Neuronal stem cell (in vitro differentiated cells): Measurements from ENCODE around the gene ACSS2.
"Not testable (repeated sequence)": the region's sequence is repeated elsewhere in the genome, so short reads cannot be mapped to it uniquely, and the experiment has no call there.

Experiments used
- DNase-seq: peaks from one replicate; pipeline ENCODE4 v3.0.0-alpha.2; 2013; ENCODE audit warnings: low spot score
- H2AFZ ChIP-seq: one replicate; pipeline ENCODE4 v1.6.1; 2013; ENCODE audit warnings: mild to moderate bottlenecking, low read length, inconsistent platforms
- H2AK5ac ChIP-seq: 2 replicates; pipeline ENCODE4 v1.6.1; 2013; ENCODE audit warnings: low read depth, mild to moderate bottlenecking, inconsistent platforms, low read length, moderate library complexity, mixed read lengths
- H2BK120ac ChIP-seq: 2 replicates; pipeline ENCODE4 v1.6.1; 2013; ENCODE audit warnings: low read depth, mild to moderate bottlenecking, inconsistent platforms, low read length, moderate library complexity, mixed read lengths
- H2BK12ac ChIP-seq: one replicate; pipeline ENCODE4 v1.6.1; 2013; ENCODE audit warnings: low read length, inconsistent platforms
- H2BK15ac ChIP-seq: 2 replicates; pipeline ENCODE4 v1.6.1; 2013; ENCODE audit warnings: mild to moderate bottlenecking, low read length, inconsistent platforms, mixed read lengths
- H2BK5ac ChIP-seq: one replicate; pipeline ENCODE4 v1.6.1; 2013; ENCODE audit warnings: inconsistent platforms, mild to moderate bottlenecking, low read length, moderate library complexity
- H3K14ac ChIP-seq: one replicate; pipeline ENCODE4 v1.6.1; 2013; ENCODE audit warnings: low read length, inconsistent platforms
- H3K18ac ChIP-seq: 2 replicates; pipeline ENCODE4 v1.6.1; 2013; ENCODE audit warnings: low read length, inconsistent platforms
- H3K23ac ChIP-seq: 2 replicates; pipeline ENCODE4 v1.6.1; 2013; ENCODE audit warnings: low read depth, mild to moderate bottlenecking, mixed read lengths, low read length, inconsistent platforms; ENCODE audit not compliant: poor library complexity
- H3K27ac ChIP-seq: replicated peaks from 3 replicates; pipeline ENCODE4 v1.5.1; 2013; ENCODE audit warnings: low read length, inconsistent platforms
- H3K27me3 ChIP-seq, 3 experiments: 2 replicates each; pipeline ENCODE4 v1.6.1; 2013; ENCODE audit warnings: low read length in 3 of 3, mild to moderate bottlenecking in 2 of 3, inconsistent platforms in 1 of 3, low read depth in 1 of 3, mixed read lengths in 1 of 3, moderate library complexity in 1 of 3; ENCODE audit not compliant: control insufficient read depth in 3 of 3, insufficient read depth in 3 of 3
- H3K36me3 ChIP-seq, 2 donors: replicated peaks in 1 of 2; 2 replicates each; pipeline ENCODE4 v1.6.1; 2013; ENCODE audit warnings: low read length in 2 of 2; ENCODE audit not compliant: control insufficient read depth in 2 of 2, insufficient read depth in 2 of 2
- H3K4ac ChIP-seq: 2 replicates; pipeline ENCODE4 v1.6.1; 2013; ENCODE audit warnings: inconsistent platforms, mild to moderate bottlenecking, low read length, moderate library complexity
- H3K4me1 ChIP-seq, 2 donors: 1 replicate in 1 of 2; 2 replicates in 1 of 2; pipeline ENCODE4 v1.6.1; 2013; ENCODE audit warnings: low read length in 2 of 2, low read depth in 1 of 2; ENCODE audit not compliant: control insufficient read depth in 2 of 2, insufficient read depth in 1 of 2
- H3K4me2 ChIP-seq: one replicate; pipeline ENCODE4 v1.6.1; 2013; ENCODE audit warnings: mild to moderate bottlenecking, low read length, inconsistent platforms; ENCODE audit not compliant: insufficient read depth, poor library complexity, severe bottlenecking
- H3K4me3 ChIP-seq, 2 donors: 2 replicates each; pipeline ENCODE4 v1.5.1; 2013; ENCODE audit warnings: low read length in 2 of 2, mild to moderate bottlenecking in 2 of 2, inconsistent platforms in 1 of 2, moderate library complexity in 1 of 2
- H3K79me1 ChIP-seq: one replicate; pipeline ENCODE4 v1.6.1; 2013; ENCODE audit warnings: low read depth, mild to moderate bottlenecking, inconsistent platforms, low read length, moderate library complexity
- H3K9ac ChIP-seq: one replicate; pipeline ENCODE4 v1.6.1; 2013; ENCODE audit warnings: mild to moderate bottlenecking, low read depth, low read length, inconsistent platforms; ENCODE audit not compliant: poor library complexity
- H3K9me3 ChIP-seq, 2 donors: replicated peaks in 1 of 2; 2 replicates each; pipeline versions ENCODE3 to v1.6.1; 2013; ENCODE audit warnings: low read length in 2 of 2, mild to moderate bottlenecking in 2 of 2, inconsistent platforms in 1 of 2, low read depth in 1 of 2, mixed read lengths in 1 of 2, moderate library complexity in 1 of 2; ENCODE audit not compliant: control insufficient read depth in 2 of 2, insufficient read depth in 1 of 2
- H4K8ac ChIP-seq: one replicate; pipeline ENCODE4 v1.6.1; 2013; ENCODE audit warnings: low read depth, mild to moderate bottlenecking, inconsistent platforms, low read length, moderate library complexity
- H4K91ac ChIP-seq: one replicate; pipeline ENCODE4 v1.6.1; 2013; ENCODE audit warnings: low read length, low read depth, mild to moderate bottlenecking, inconsistent platforms; ENCODE audit not compliant: poor library complexity
- WGBS, 2 donors: extraction: QIAGEN DNeasy Blood & Tissue Kit; methylation state at CpG; one replicate each; pipeline ENCODE4 v1.1.7; 2013; ENCODE audit warnings: missing lambda C conversion rate in 2 of 2, mixed read lengths in 1 of 2; ENCODE audit not compliant: insufficient read length in 2 of 2, insufficient replicate concordance in 1 of 2; ENCODE audit errors: extremely low coverage in 2 of 2; 5-methylcytosine and 5-hydroxymethylcytosine counted together

Gene ACSS2

DNA sequence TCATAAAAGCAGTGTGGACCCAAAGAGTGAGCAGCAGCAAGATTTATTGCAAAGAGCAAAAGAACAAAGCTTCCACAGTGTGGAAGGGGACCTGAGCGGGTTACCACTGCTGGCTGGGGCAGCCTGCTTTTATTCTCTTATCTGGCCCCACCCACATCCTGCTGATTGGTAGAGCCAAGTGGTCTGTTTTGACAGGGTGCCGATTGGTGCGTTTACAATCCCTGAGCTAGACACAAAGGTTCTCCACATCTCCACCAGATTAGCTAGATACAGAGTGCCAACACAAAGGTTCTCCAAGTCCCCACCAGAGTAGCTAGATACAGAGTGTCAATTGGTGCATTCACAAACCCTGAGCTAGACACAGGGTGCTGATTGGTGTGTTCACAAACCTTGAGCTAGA lies 21.7 kb downstream of the ACSS2 start:
- WGBS, 2 donors: no CpG with 5 or more reads among the region's 3 CpGs
- not testable (repeated sequence) for H3K36me3 ChIP-seq, H4K8ac ChIP-seq, H2BK120ac ChIP-seq, H3K27me3 ChIP-seq, H3K9me3 ChIP-seq, H3K18ac ChIP-seq, H3K4me1 ChIP-seq, H3K14ac ChIP-seq, H3K4ac ChIP-seq, H2BK5ac ChIP-seq, H3K27ac ChIP-seq, H3K4me2 ChIP-seq, H2AK5ac ChIP-seq, H3K79me1 ChIP-seq, H4K91ac ChIP-seq, H2AFZ ChIP-seq, H3K4me3 ChIP-seq, DNase-seq, H2BK15ac ChIP-seq, H3K9ac ChIP-seq, H2BK12ac ChIP-seq, H3K23ac ChIP-seq

DNA sequence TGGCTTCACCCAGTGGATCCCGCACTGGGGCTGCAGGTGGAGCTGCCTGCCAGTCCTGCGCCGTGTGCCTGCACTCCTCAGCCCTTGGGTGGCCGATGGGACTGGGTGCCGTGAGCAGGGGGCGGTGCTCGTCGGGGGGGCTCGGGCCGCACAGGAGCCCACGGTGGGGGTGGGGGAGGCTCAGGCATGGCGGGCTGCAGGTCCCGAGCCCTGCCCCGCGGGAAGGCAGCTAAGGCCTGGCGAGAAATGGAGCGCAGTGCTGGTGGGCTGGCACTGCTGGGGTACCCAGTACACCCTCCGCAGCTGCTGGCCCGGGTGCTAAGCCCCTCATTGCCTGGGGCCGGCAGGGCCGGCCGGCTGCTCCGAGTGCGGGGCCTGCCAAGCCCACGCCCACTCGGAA lies 22.3 kb downstream of the ACSS2 start:
- H3K23ac ChIP-seq, H3K18ac ChIP-seq, H3K36me3 ChIP-seq, H3K9ac ChIP-seq, H3K9me3 ChIP-seq, H3K27me3 ChIP-seq, H3K4me3 ChIP-seq, H3K4me1 ChIP-seq, DNase-seq, H2BK120ac ChIP-seq, H2AK5ac ChIP-seq, H2AFZ ChIP-seq, H3K14ac ChIP-seq, H3K27ac ChIP-seq, H3K79me1 ChIP-seq, H4K91ac ChIP-seq, H2BK12ac ChIP-seq, H2BK15ac ChIP-seq, H3K4me2 ChIP-seq, H3K4ac ChIP-seq, H2BK5ac ChIP-seq, H4K8ac ChIP-seq: not testable (repeated sequence)
- no CpG with 5 or more reads among the region's 26 CpGs for WGBS, 2 donors

DNA sequence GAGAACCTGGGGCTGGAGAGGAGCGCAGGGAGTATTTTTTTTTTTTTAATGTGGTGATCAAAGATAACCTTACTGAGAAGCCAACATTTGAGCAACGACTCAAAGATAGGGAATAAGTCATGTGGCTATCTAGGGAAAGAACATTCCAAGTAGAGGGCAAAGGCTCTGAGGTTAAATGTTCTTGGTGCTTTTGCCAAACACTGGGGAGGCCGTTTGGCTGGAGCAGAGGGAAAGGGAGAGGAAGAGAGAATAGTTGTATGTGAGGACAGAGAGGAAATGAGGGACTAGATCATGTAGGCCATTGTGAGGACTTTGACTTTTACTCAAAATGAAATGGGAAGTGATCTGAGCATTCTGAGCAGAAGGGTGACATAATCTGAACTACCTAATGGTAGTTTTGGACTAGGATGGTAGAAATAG lies 27.8 kb downstream of the ACSS2 start:
- Histone ChIP-seq H4K91ac (no peak overlapping the region), H3K27ac (no peak overlapping the region), H2BK5ac (no peak overlapping the region), H3K9me3 (peaks cover 0 to 1% of the 10 kb centered on the region in 2 donors), H2AFZ (no peak overlapping the region), H3K4me1 (no peaks in the 10 kb centered on the region), H3K23ac (no peak overlapping the region), H3K14ac (no peak overlapping the region), H3K4me3 (no peak overlapping the region), H3K18ac (no peak overlapping the region), H2BK12ac (no peak overlapping the region), H3K36me3 (peaks cover 0 to 4% of the 10 kb centered on the region in 2 donors), H2BK15ac (no peak overlapping the region), H3K4me2 (no peak overlapping the region), H3K27me3 (no peaks in the 10 kb centered on the region), H3K4ac (no peak overlapping the region), H3K9ac (no peak overlapping the region), H2BK120ac (no peak overlapping the region), H2AK5ac (no peak overlapping the region), H4K8ac (no peak overlapping the region), H3K79me1 (no peaks in the 10 kb centered on the region)
- no peak for DNase-seq
- no CpG with 5 or more reads among the region's 3 CpGs for WGBS, 2 donors

DNA sequence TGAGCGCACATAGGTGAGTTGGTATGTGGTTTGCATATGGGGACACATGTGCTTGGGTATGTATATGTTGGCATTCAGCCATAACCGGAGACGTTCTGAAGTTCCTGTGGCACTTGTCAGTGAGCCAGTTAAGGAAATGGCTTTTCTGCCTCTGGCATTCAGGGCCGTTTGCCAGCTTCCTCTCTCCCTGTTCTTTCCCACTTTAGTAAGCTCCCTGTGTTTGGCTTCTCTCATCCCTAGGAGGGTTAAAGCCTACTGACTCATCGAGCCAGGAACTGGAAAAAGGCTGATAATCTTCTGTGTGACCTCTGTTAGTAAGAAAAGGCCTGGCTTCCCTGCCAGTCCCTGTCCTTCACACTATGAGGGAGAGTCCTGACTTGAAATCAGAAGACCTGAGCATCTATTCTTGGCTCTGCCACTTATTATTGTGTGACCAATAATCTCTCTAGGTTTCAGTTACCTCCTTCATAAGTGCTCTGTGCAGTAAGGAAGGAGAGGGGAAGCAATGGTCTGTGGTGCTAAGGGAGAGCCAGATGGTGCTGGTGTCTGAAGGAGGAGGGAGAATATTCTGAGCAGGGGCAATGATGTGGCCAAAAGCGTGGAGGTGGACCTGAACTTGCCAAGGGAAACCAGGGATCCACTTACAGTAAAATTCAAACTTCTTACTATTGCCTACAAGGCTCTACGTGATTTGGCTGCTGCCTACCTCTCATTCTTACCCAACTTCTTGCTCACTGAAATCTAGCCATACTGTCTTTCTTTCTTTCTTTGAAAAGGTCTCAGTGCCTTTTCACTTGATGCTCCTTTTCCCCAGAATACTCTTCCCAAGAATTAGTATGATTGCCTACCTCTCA lies 31.4 kb downstream of the ACSS2 start:
- Histone ChIP-seq H2AK5ac (no peak overlapping the region), H3K9ac (no peak overlapping the region), H4K91ac (no peak overlapping the region), H3K79me1 (no peaks in the 10 kb centered on the region), H3K23ac (no peak overlapping the region), H2BK5ac (no peak overlapping the region), H3K4me1 (no peaks in the 10 kb centered on the region), H2BK15ac (no peak overlapping the region), H3K9me3 (peaks cover 0 to 1% of the 10 kb centered on the region in 2 donors), H4K8ac (no peak overlapping the region), H3K14ac (no peak overlapping the region), H2BK120ac (no peak overlapping the region), H3K27ac (no peak overlapping the region), H3K4me2 (no peak overlapping the region), H3K4me3 (no peak overlapping the region), H3K4ac (no peak overlapping the region), H3K27me3 (no peaks in the 10 kb centered on the region), H2BK12ac (no peak overlapping the region), H3K36me3 (no peaks in the 10 kb centered on the region), H3K18ac (no peak overlapping the region), H2AFZ (no peak overlapping the region)
- DNase-seq: no peak
- no CpG with 5 or more reads among the region's 7 CpGs for WGBS, 2 donors
